DOHH2 (cell line): ENCODE measurements around the gene CERCAM.
A peak's percentile ranks its signal among the peaks of the same experiment; 100 is the strongest.

Experiments
- H3F3A ChIP-seq: fragments of 200-600 bp; sonication (generic), shearing (Covaris generic); 2 replicates; pipeline ENCODE4 v1.6.0; 2016; ENCODE audit warnings: antibody characterized with exemption, mild to moderate bottlenecking; ENCODE audit not compliant: control insufficient read depth, insufficient read depth
- H3K27ac ChIP-seq: fragments of 200-600 bp; sonication (generic); 2 replicates; pipeline ENCODE4 v1.5.1; 2014; ENCODE audit warnings: low read depth, mild to moderate bottlenecking, low read length, moderate library complexity
- H3K27me3 ChIP-seq: fragments of 200-600 bp; sonication (generic); 2 replicates; pipeline ENCODE4 v1.6.1; 2014; ENCODE audit warnings: mild to moderate bottlenecking, low read length, mixed read lengths; ENCODE audit not compliant: control insufficient read depth
- H3K36me3 ChIP-seq: fragments of 200-600 bp; sonication (generic); 2 replicates; pipeline ENCODE4 v1.6.1; 2014; ENCODE audit warnings: mild to moderate bottlenecking, low read length, moderate library complexity, mixed read lengths; ENCODE audit not compliant: control insufficient read depth
- H3K4me1 ChIP-seq: fragments of 200-600 bp; sonication (generic); 2 replicates; pipeline ENCODE4 v1.6.1; 2014; ENCODE audit warnings: mild to moderate bottlenecking, low read length, mixed read lengths; ENCODE audit not compliant: control insufficient read depth
- H3K4me2 ChIP-seq: fragments of 200-600 bp; sonication (generic); 2 replicates; pipeline ENCODE4 v1.6.0; 2014; ENCODE audit warnings: mild to moderate bottlenecking, low read length, moderate library complexity
- H3K4me3 ChIP-seq: fragments of 200-600 bp; sonication (generic); 2 replicates; pipeline ENCODE4 v1.5.1; 2014; ENCODE audit warnings: mild to moderate bottlenecking, low read length, mixed read lengths
- H3K79me2 ChIP-seq: fragments of 200-600 bp; sonication (generic); 2 replicates; pipeline ENCODE4 v1.6.1; 2014; ENCODE audit warnings: mild to moderate bottlenecking, low read length, mixed read lengths; ENCODE audit not compliant: control insufficient read depth
- H3K9me2 ChIP-seq: fragments of 200-600 bp; sonication (generic); replicated peaks from 2 replicates; pipeline ENCODE4 v1.6.1; 2014; ENCODE audit warnings: mild to moderate bottlenecking, low read length, mixed read lengths; ENCODE audit not compliant: control insufficient read depth
- H3K9me3 ChIP-seq: fragments of 200-600 bp; sonication (generic); 2 replicates; pipeline ENCODE4 v1.6.1; 2014; ENCODE audit warnings: antibody characterized with exemption, low read length, mixed read lengths; ENCODE audit not compliant: control insufficient read depth, insufficient read depth
- H4K20me1 ChIP-seq: fragments of 200-600 bp; sonication (generic); 2 replicates; pipeline ENCODE4 v1.6.0; 2014; ENCODE audit warnings: low read depth, mild to moderate bottlenecking, antibody characterized with exemption, low read length, moderate library complexity; ENCODE audit not compliant: control insufficient read depth, insufficient read depth
- CTCF ChIP-seq: fragments of 200-600 bp; sonication (generic); IDR thresholded peaks from one replicate; pipeline ENCODE4 v1.5.1; 2014; ENCODE audit warnings: antibody characterized with exemption, mild to moderate bottlenecking, low read depth, low read length; ENCODE audit not compliant: poor library complexity, severe bottlenecking
- EZH2phosphoT487 ChIP-seq: fragments of 200-600 bp; sonication (generic); IDR thresholded peaks from 2 replicates; pipeline ENCODE4 v1.6.1; 2017; ENCODE audit warnings: borderline replicate concordance, mild to moderate bottlenecking, antibody characterized with exemption, low read length, moderate library complexity, mixed read lengths

The CERCAM gene

GRCh38 chr9:128372784-128373183 lies 47.9 kb upstream of the CERCAM start:
- TF ChIP-seq CTCF = no peak
- Histone ChIP-seq H3K9me3 (no peaks in the 10 kb centered on the region), H3K4me1 (peaks cover 18% of the 10 kb centered on the region), H3K27me3 (no peaks in the 10 kb centered on the region), H3K79me2 (peaks cover 66% of the 10 kb centered on the region), H3K27ac (no peak overlapping the region), H4K20me1 (peaks cover 15% of the 10 kb centered on the region), H3K4me2 (peak overlapping the region; percentile 92), H3K9me2 (no peaks in the 10 kb centered on the region), H3K4me3 (peak overlapping the region; percentile 85), H3F3A (no peaks in the 10 kb centered on the region), H3K36me3 (peaks cover 27% of the 10 kb centered on the region)

GRCh38 chr9:128374221-128374675 lies 46.4 kb upstream of the CERCAM start:
- H3K9me3 ChIP-seq = no peaks in the 10 kb centered on the region
- peaks cover 69% of the 10 kb centered on the region for H3K79me2 ChIP-seq
- H3F3A ChIP-seq = no peaks in the 10 kb centered on the region
- peaks cover 15% of the 10 kb centered on the region for H4K20me1 ChIP-seq
- H3K4me1 ChIP-seq = peaks cover 18% of the 10 kb centered on the region
- H3K4me2 ChIP-seq = no peak overlapping the region
- no peak overlapping the region for H3K27ac ChIP-seq
- H3K27me3 ChIP-seq = no peaks in the 10 kb centered on the region
- peaks cover 34% of the 10 kb centered on the region for H3K36me3 ChIP-seq
- TF ChIP-seq CTCF (no peak), EZH2phosphoT487 (no peak)
- no peak overlapping the region for H3K4me3 ChIP-seq
- no peaks in the 10 kb centered on the region for H3K9me2 ChIP-seq

- Histone ChIP-seq H3K79me2 (peaks cover 65% of the 10 kb centered on the region), H4K20me1 (peaks cover 15% of the 10 kb centered on the region), H3K9me3 (no peaks in the 10 kb centered on the region), H3K27ac (no peak overlapping the region), H3K9me2 (no peaks in the 10 kb centered on the region), H3K4me3 (no peak overlapping the region), H3K4me1 (peaks cover 10% of the 10 kb centered on the region), H3K27me3 (no peaks in the 10 kb centered on the region), H3K4me2 (no peak overlapping the region), H3F3A (no peaks in the 10 kb centered on the region), H3K36me3 (peaks cover 38% of the 10 kb centered on the region)
- no peak for TF ChIP-seq EZH2phosphoT487
- no peak for TF ChIP-seq CTCF
Measured at GRCh38 chr9:128375865-128376264, 44.8 kb upstream of the CERCAM start.

GRCh38 chr9:128382261-128382660 lies 38.4 kb upstream of the CERCAM start:
- Histone ChIP-seq H3K9me3 (no peaks in the 10 kb centered on the region), H3K4me3 (no peak overlapping the region), H3K27me3 (no peaks in the 10 kb centered on the region), H3K4me2 (no peak overlapping the region), H3K36me3 (peaks cover 51% of the 10 kb centered on the region), H3K79me2 (peaks cover 15% of the 10 kb centered on the region), H3K4me1 (no peaks in the 10 kb centered on the region), H3F3A (no peaks in the 10 kb centered on the region), H3K27ac (no peak overlapping the region), H3K9me2 (no peaks in the 10 kb centered on the region), H4K20me1 (no peaks in the 10 kb centered on the region)
- TF ChIP-seq CTCF = no peak
- no peak for TF ChIP-seq EZH2phosphoT487
